Thoracic aorta (tissue), 2 donors: ENCODE measurements around the gene TBC1D9. TPM values are rescaled to one million over a fixed set of nuclear protein-coding genes. Genes with fewer than 3 reads are reported as not detected.

Source experiments
- ATAC-seq: fragments of 150-250 bp; one replicate; pipeline ENCODE4 v1.8.0; 2017; ENCODE audit warnings: low read depth; ENCODE audit not compliant: insufficient number of reproducible peaks, low FRiP score
- DNase-seq: peaks from one replicate; pipeline ENCODE4 v3.0.0-alpha.2; 2020; ENCODE audit warnings: low spot score
- H3K27ac ChIP-seq, 2 donors: fragments of 200-600 bp; sonication (generic); 1 replicate in 1 of 2; 2 replicates in 1 of 2; pipeline ENCODE4 v1.5.1; 2016; ENCODE audit warnings: mild to moderate bottlenecking in 2 of 2, moderate library complexity in 2 of 2
- H3K27me3 ChIP-seq: fragments of 200-600 bp; sonication (generic); replicated peaks from 2 replicates; pipeline ENCODE4 v1.6.0; 2016; ENCODE audit warnings: mild to moderate bottlenecking; ENCODE audit not compliant: insufficient read depth
- H3K36me3 ChIP-seq: fragments of 200-600 bp; sonication (generic); one replicate; pipeline ENCODE4 v1.5.1; 2016
- H3K4me1 ChIP-seq, 2 donors: fragments of 200-600 bp; sonication (generic); 1 replicate in 1 of 2; 2 replicates in 1 of 2; pipeline versions ENCODE4 v1.5.1 to v1.6.0; 2016; ENCODE audit warnings: low read depth in 2 of 2, mild to moderate bottlenecking in 1 of 2; ENCODE audit not compliant: control insufficient read depth in 1 of 2
- H3K4me3 ChIP-seq: fragments of 200-600 bp; sonication (generic); 2 replicates; pipeline ENCODE4 v1.5.1; 2016; ENCODE audit warnings: mild to moderate bottlenecking
- H3K9me3 ChIP-seq: fragments of 200-600 bp; sonication (generic); 2 replicates; pipeline ENCODE4 v1.5.1; 2016
- CTCF ChIP-seq: fragments of 200-600 bp; sonication (generic); IDR thresholded peaks from one replicate; pipeline ENCODE4 v1.5.1; 2019; ENCODE audit warnings: antibody characterized with exemption
- total RNA-seq, 2 donors: library from RNA; depleted of rRNA; stranded (reverse); fragments of >200 nt; gene quantifications; one replicate each; pipeline versions ENCODE4 v1.1.0 to v1.2.3, GENCODE V29; 2016

Gene TBC1D9
- total RNA-seq, 2 donors from 2014 or later, result 17.5 to 21.2 TPM

DNA sequence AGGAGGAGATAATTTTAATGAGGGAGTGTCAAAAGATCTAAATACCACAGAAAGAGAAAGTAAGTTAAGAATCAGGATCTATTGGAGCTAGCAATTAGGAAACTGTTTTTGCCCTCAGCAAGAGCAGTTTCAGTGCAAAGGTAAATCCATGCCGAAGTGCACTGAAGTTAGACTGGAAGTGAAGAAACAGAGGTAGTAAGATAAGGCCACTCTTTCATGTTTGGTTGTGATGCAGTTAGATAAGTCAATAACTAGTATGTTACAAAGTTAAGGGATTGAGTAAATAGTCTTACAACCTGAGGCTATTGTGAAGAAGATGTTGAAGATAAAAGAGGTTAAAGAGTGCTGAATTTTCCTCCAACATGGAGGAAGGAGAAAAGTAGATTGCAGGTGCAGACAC is 140.7 kb downstream of the TBC1D9 start:
- no peaks in the 10 kb centered on the region for H3K4me1 ChIP-seq
- no peaks in the 10 kb centered on the region for H3K27me3 ChIP-seq
- no peaks in the 10 kb centered on the region for H3K36me3 ChIP-seq
- ATAC-seq, result no peak
- no peak overlapping the region for H3K4me3 ChIP-seq
- no peak for TF ChIP-seq CTCF
- no peak for DNase-seq
- H3K9me3 ChIP-seq, result no peaks in the 10 kb centered on the region
- no peak overlapping the region for H3K27ac ChIP-seq

DNA sequence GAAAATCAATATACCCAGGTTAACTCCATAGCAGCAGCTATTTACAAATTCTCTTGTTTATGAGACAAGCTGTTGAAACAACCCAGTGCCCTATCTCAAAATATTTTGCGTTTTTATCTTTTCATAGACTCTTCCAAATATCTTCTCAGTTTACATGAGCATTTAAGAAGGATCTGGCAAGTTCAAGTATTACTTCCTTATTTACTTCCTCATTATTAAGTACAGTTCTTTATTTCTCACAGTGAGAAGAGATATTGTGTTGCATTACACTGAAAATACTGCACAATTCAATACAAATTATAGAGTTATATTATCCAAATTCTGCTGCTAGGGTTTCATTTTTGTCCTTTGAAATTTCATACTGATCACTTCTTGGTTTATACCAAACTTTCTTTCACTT is 143.8 kb downstream of the TBC1D9 start:
- Histone ChIP-seq H3K27me3 (no peaks in the 10 kb centered on the region), H3K36me3 (no peaks in the 10 kb centered on the region), H3K9me3 (no peaks in the 10 kb centered on the region), H3K4me3 (no peak overlapping the region), H3K27ac (no peak overlapping the region), H3K4me1 (peaks cover 0 to 6% of the 10 kb centered on the region in 2 donors)
- ATAC-seq (no peak), DNase-seq (no peak)
- TF ChIP-seq CTCF, result no peak

DNA sequence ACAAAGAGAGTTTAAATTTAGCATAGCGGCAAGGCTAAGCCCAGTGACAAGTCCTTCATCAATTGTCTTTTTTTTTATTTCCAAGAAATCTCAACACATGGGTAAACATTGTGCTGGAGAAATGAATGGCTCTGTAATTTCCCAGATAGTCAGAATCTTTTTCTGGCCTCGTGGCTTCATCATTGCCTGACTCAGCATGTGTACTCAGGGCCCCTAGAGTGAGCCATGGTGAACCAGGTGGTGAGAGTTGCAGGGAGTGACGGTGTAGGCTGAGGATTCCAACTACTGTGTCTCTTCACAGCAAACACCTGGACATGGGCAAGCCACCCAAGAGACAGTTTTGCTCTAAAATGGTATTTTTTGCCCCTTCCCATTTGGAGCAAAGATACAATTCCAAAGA is 144.3 kb downstream of the TBC1D9 start:
- Histone ChIP-seq H3K4me3 (no peak overlapping the region), H3K9me3 (no peaks in the 10 kb centered on the region), H3K4me1 (peaks cover 0 to 6% of the 10 kb centered on the region in 2 donors), H3K27ac (no peak overlapping the region), H3K27me3 (no peaks in the 10 kb centered on the region), H3K36me3 (no peaks in the 10 kb centered on the region)
- no peak for DNase-seq
- no peak for TF ChIP-seq CTCF
- ATAC-seq, result no peak

DNA sequence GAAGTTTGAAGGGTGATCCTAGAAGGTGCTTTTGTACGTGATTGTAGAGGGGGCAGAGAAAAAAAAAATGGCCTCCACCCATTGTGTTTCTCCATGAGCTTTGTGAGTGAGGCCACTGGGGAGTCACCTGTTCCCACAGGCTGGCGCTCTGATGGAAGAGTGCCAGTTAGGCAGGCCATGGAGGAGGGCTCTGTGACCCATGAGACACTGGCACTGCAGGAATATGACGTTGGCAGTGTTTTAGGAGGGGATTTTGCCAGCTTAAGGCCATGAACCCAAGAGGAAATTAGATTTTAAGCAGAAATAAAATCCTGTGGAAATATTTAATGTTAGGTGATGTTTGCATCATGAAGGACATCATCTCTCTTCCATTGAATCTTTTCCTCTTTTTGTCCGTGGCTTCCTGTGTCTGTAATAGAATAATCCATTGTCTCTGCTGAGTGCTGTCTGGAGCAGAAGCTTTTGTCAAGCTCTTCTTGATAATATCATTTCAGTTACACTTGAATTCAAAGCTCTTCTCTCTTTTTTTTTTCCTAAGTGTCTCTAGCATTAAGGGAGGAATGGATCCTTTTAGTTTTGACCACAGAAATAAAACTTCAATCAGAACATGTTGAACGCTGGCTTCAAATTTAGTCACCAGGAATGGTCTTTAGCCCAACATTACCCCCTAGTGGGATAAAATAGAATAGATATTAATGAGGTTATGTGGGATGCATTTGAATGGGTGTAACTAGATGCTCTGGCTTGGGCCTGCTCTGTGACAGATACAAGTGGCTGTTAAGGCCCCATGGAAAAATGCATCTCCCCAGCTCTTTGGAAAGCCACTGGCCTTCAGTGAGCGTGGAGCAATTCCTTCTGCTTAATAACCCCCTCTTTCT is 146.4 kb downstream of the TBC1D9 start:
- H3K27me3 ChIP-seq, result no peaks in the 10 kb centered on the region
- peaks cover 0 to 6% of the 10 kb centered on the region in 2 donors for H3K4me1 ChIP-seq
- peak; percentile 48 for TF ChIP-seq CTCF
- ATAC-seq (no peak), DNase-seq (no peak)
- H3K4me3 ChIP-seq, result no peak overlapping the region
- H3K9me3 ChIP-seq, result no peaks in the 10 kb centered on the region
- H3K36me3 ChIP-seq, result no peaks in the 10 kb centered on the region
- H3K27ac ChIP-seq, result no peak overlapping the region

DNA sequence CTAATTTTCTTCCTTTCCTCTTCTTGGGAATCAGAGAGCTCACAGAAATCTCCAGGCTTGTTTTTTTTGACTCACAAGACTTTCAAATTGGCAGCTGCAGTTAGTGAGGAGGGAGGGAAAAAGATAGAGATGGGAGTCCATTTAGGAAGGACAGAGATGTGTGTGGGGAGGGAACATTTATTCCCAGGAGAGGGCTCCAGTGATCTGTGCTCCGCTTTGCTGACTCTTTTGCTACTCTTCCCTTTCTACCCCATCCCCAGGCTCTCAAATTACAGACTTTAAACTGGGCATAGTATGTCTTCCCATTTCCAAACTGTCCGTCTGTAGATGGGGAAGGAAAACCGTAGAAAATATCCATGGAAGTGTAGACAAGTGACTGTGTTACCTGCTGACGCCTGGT is 148.3 kb downstream of the TBC1D9 start:
- no peaks in the 10 kb centered on the region for H3K9me3 ChIP-seq
- H3K4me1 ChIP-seq, result peaks cover 0 to 6% of the 10 kb centered on the region in 2 donors
- ATAC-seq (no peak), DNase-seq (no peak)
- TF ChIP-seq CTCF, result no peak
- no peak overlapping the region for H3K27ac ChIP-seq
- no peaks in the 10 kb centered on the region for H3K27me3 ChIP-seq
- no peaks in the 10 kb centered on the region for H3K36me3 ChIP-seq
- H3K4me3 ChIP-seq, result no peak overlapping the region
